ENCODE measurements around the gene ABCC4.

The ABCC4 gene

GRCh38 chr13:95154413-95154886 is 146.8 kb downstream of the ABCC4 start:
- no peak for DNase-seq

GRCh38 chr13:95153647-95154412 is 147.4 kb downstream of the ABCC4 start:
- DNase-seq = no peak

- no peak for DNase-seq
These were observed 149.2 kb downstream of the ABCC4 start for GRCh38 chr13:95151942-95152587.

- DNase-seq = no peak
These were observed 150.7 kb downstream of the ABCC4 start for GRCh38 chr13:95150555-95150954.

- no peak for DNase-seq
These were observed 154.8 kb downstream of the ABCC4 start for GRCh38 chr13:95146486-95146885.

- no peak for DNase-seq
These were observed 155.7 kb downstream of the ABCC4 start for GRCh38 chr13:95145587-95145986.

- no peak for DNase-seq
These were observed 160.7 kb downstream of the ABCC4 start for GRCh38 chr13:95140502-95140901.

GRCh38 chr13:95138876-95139585 is 162.2 kb downstream of the ABCC4 start:
- DNase-seq = no peak

- DNase-seq = peak; percentile 54
These were observed 164.2 kb downstream of the ABCC4 start for GRCh38 chr13:95137096-95137495.

GRCh38 chr13:95136638-95137037 is 164.6 kb downstream of the ABCC4 start:
- DNase-seq = no peak

GRCh38 chr13:95133498-95133897 is 167.8 kb downstream of the ABCC4 start:
- no peak for DNase-seq

GRCh38 chr13:95129004-95129403 is 172.2 kb downstream of the ABCC4 start:
- DNase-seq = no peak

GRCh38 chr13:95128045-95128643 is 173.1 kb downstream of the ABCC4 start:
- no peak for DNase-seq

GRCh38 chr13:95124959-95125358 is 176.3 kb downstream of the ABCC4 start:
- no peak for DNase-seq

- DNase-seq = no peak
These were observed 177.5 kb downstream of the ABCC4 start for GRCh38 chr13:95123726-95124125.

GRCh38 chr13:95122063-95122462 is 179.2 kb downstream of the ABCC4 start:
- no peak for DNase-seq

GRCh38 chr13:95121516-95121915 is 179.7 kb downstream of the ABCC4 start:
- DNase-seq = no peak

- no peak for DNase-seq
These were observed 180.6 kb downstream of the ABCC4 start for GRCh38 chr13:95120650-95121049.

GRCh38 chr13:95118541-95119324 is 182.5 kb downstream of the ABCC4 start:
- no peak for DNase-seq

- DNase-seq = no peak
These were observed 184.2 kb downstream of the ABCC4 start for GRCh38 chr13:95117092-95117491.

- DNase-seq = no peak
These were observed 185.7 kb downstream of the ABCC4 start for GRCh38 chr13:95115525-95115924.

GRCh38 chr13:95113601-95114000 is 187.7 kb downstream of the ABCC4 start:
- no peak for DNase-seq

GRCh38 chr13:95112883-95113282 is 188.4 kb downstream of the ABCC4 start:
- no peak for DNase-seq

Data from activated CD4-positive, alpha-beta T cell treated with anti-CD3 and anti-CD28 coated beads, Interleukin-2, amount 50 U/mL, for 16 hours (primary cell).